CD14-positive monocyte (primary cell): ENCODE results near the gene COL2A1. TPM values are rescaled to one million over a fixed set of nuclear protein-coding genes. Genes with fewer than 3 reads are reported as not detected.

Experiments
- DNase-seq, 3 donors: peaks; one replicate each; pipeline ENCODE4 v3.0.0-alpha.2; 2011 to 2022
- H2AFZ ChIP-seq: 2 replicates; pipeline ENCODE4 v1.6.0; 2012; ENCODE audit warnings: mild to moderate bottlenecking, low read depth, low read length, inconsistent platforms; ENCODE audit not compliant: insufficient read depth, poor library complexity, severe bottlenecking
- H3K27ac ChIP-seq, 2 donors: 1 replicate in 1 of 2; 2 replicates in 1 of 2; pipeline ENCODE4 v1.5.1; 2012 to 2013; ENCODE audit warnings: low read length in 2 of 2, control low read depth in 1 of 2, inconsistent platforms in 1 of 2, low read depth in 1 of 2, mild to moderate bottlenecking in 1 of 2
- H3K27me3 ChIP-seq, 2 donors: one replicate each; pipeline versions ENCODE4 v1.6.0 to v1.6.1; 2011 to 2013; ENCODE audit warnings: low read length in 2 of 2; ENCODE audit not compliant: control insufficient read depth in 2 of 2, insufficient read depth in 2 of 2
- H3K36me3 ChIP-seq, 2 donors: replicated peaks in 1 of 2; 1 replicate in 1 of 2; 2 replicates in 1 of 2; pipeline versions ENCODE4 v1.5.1 to v1.6.1; 2012 to 2013; ENCODE audit warnings: low read length in 2 of 2, control low read depth in 1 of 2, inconsistent platforms in 1 of 2, mild to moderate bottlenecking in 1 of 2; ENCODE audit not compliant: insufficient read depth in 2 of 2, control insufficient read depth in 1 of 2
- H3K4me1 ChIP-seq, 2 donors: 1 replicate in 1 of 2; 2 replicates in 1 of 2; pipeline versions ENCODE4 v1.5.1 to v1.6.1; 2012 to 2013; ENCODE audit warnings: low read length in 2 of 2, control low read depth in 1 of 2, inconsistent platforms in 1 of 2, mild to moderate bottlenecking in 1 of 2, moderate library complexity in 1 of 2; ENCODE audit not compliant: insufficient read depth in 2 of 2, control insufficient read depth in 1 of 2
- H3K4me2 ChIP-seq: replicated peaks from 2 replicates; pipeline ENCODE3; 2012; ENCODE audit warnings: low read length, moderate library complexity, mild to moderate bottlenecking; ENCODE audit not compliant: poor library complexity, severe bottlenecking; ENCODE audit errors: extremely low read depth
- H3K4me3 ChIP-seq, 3 experiments: fragments of 200-600 bp in 1 of 3; sonication (generic) in 1 of 3; replicated peaks in 1 of 3; 1 replicate in 2 of 3; 2 replicates in 1 of 3; pipeline ENCODE4 v1.5.1; 2011 to 2013; ENCODE audit warnings: low read length in 3 of 3, mild to moderate bottlenecking in 3 of 3, control low read depth in 2 of 3, low read depth in 2 of 3, inconsistent platforms in 1 of 3, moderate library complexity in 1 of 3
- H3K79me2 ChIP-seq: 2 replicates; pipeline ENCODE4 v1.6.0; 2012; ENCODE audit warnings: mild to moderate bottlenecking, control low read depth, inconsistent platforms, low read length, moderate library complexity; ENCODE audit not compliant: insufficient read depth
- H3K9ac ChIP-seq: 2 replicates; pipeline ENCODE4 v1.6.0; 2017; ENCODE audit warnings: low read length, mild to moderate bottlenecking; ENCODE audit not compliant: insufficient read depth, poor library complexity, severe bottlenecking
- H3K9me3 ChIP-seq, 2 donors: replicated peaks in 1 of 2; 1 replicate in 1 of 2; 2 replicates in 1 of 2; pipeline versions ENCODE4 v1.5.1 to v1.6.1; 2012 to 2013; ENCODE audit warnings: low read length in 2 of 2, control low read depth in 1 of 2; ENCODE audit not compliant: control insufficient read depth in 1 of 2, insufficient read depth in 1 of 2
- H4K20me1 ChIP-seq: 2 replicates; pipeline ENCODE4 v1.6.0; 2012; ENCODE audit warnings: mild to moderate bottlenecking, low read length, control low read depth, moderate library complexity; ENCODE audit not compliant: insufficient read depth
- H3K27ac Mint-ChIP-seq, 7 donors: one replicate each; pipeline ENCODE4 v1.8.0; 2020; ENCODE audit warnings: mild to moderate bottlenecking in 7 of 7, mixed read lengths in 7 of 7, moderate library complexity in 6 of 7, inconsistent platforms in 2 of 7
- H3K27me3 Mint-ChIP-seq, 3 donors: one replicate each; pipeline ENCODE4 v1.8.0; 2021 to 2022; ENCODE audit warnings: low read depth in 3 of 3, mild to moderate bottlenecking in 3 of 3, mixed read lengths in 3 of 3, moderate library complexity in 3 of 3, inconsistent platforms in 1 of 3
- H3K36me3 Mint-ChIP-seq, 2 donors: one replicate each; pipeline ENCODE4 v1.8.0; 2020; ENCODE audit warnings: mixed read lengths in 2 of 2, inconsistent platforms in 1 of 2, mild to moderate bottlenecking in 1 of 2
- H3K4me1 Mint-ChIP-seq: one replicate; pipeline ENCODE4 v1.8.0; 2020; ENCODE audit warnings: mild to moderate bottlenecking, mixed read lengths
- H3K4me3 Mint-ChIP-seq, 2 donors: one replicate each; pipeline ENCODE4 v1.8.0; 2020; ENCODE audit warnings: mild to moderate bottlenecking in 2 of 2, mixed read lengths in 2 of 2, moderate library complexity in 1 of 2
- H3K9me3 Mint-ChIP-seq, 7 donors: one replicate each; pipeline ENCODE4 v1.8.0; 2020 to 2022; ENCODE audit warnings: mixed read lengths in 7 of 7, mild to moderate bottlenecking in 6 of 7, moderate library complexity in 6 of 7, inconsistent platforms in 2 of 7
- WGBS: methylation state at CpG from one replicate; pipeline ENCODE4 v1.1.5; 2013; ENCODE audit warnings: missing lambda C conversion rate; ENCODE audit not compliant: insufficient coverage; 5-methylcytosine and 5-hydroxymethylcytosine counted together
- intact Hi-C, 2 donors: fragments of 100-400 bp; cut with micrococcal nuclease; formaldehyde crosslinking; loops; one replicate each; pipeline versions ENCODE4 v1.15.0 to v1.15.1; 2023
- polyA plus RNA-seq, 3 donors: library from polyadenylated mRNA; depleted of rRNA in 1 of 3; unstranded in 2 of 3; stranded (reverse) in 1 of 3; fragments of 300-500 nt in 2 of 3; fragments of >200 nt in 1 of 3; fragmentation: Illumina TruSeq in 2 of 3; gene quantifications; 1 replicate in 2 of 3; 2 replicates in 1 of 3; pipeline ENCODE4 v1.2.3, GENCODE V29; 2012 to 2021
- TF ChIP-seq, protein P1 (sequence below): fragments of 200-600 bp; IDR thresholded peaks from one replicate; pipeline ENCODE4 v1.8.0; 2022; ENCODE audit warnings: antibody characterized with exemption, mild to moderate bottlenecking

Gene COL2A1
- polyA plus RNA-seq, 3 donors = not detected

DNA sequence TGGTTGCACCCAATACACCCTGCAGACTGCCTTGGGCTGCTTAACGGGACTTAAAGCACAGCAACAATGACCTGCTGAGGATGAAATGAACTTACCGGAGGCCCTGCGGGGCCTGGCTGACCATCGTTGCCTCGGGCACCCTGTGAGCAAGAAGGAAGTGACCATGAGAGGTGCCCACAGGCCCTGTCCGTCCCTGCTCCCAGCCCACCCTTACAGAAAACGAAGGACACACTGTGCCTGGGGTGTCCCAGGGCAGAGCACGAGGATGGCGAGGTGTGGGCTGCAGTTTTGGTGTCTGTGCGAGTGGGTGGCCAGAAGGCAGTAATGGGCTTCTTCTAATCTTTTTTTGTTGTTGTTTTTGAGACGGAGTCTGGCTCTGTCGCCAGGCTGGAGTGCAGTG is 14.6 kb downstream of the COL2A1 start:
- TF ChIP-seq, protein P1, sequence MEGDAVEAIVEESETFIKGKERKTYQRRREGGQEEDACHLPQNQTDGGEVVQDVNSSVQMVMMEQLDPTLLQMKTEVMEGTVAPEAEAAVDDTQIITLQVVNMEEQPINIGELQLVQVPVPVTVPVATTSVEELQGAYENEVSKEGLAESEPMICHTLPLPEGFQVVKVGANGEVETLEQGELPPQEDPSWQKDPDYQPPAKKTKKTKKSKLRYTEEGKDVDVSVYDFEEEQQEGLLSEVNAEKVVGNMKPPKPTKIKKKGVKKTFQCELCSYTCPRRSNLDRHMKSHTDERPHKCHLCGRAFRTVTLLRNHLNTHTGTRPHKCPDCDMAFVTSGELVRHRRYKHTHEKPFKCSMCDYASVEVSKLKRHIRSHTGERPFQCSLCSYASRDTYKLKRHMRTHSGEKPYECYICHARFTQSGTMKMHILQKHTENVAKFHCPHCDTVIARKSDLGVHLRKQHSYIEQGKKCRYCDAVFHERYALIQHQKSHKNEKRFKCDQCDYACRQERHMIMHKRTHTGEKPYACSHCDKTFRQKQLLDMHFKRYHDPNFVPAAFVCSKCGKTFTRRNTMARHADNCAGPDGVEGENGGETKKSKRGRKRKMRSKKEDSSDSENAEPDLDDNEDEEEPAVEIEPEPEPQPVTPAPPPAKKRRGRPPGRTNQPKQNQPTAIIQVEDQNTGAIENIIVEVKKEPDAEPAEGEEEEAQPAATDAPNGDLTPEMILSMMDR = no peak
- no peak for DNase-seq
- intact Hi-C loops = no loop called here
- H3K36me3 ChIP-seq = no peaks in the 10 kb centered on the region
- Mint-ChIP-seq H3K36me3 (no peaks in the 10 kb centered on the region), H3K9me3 (peaks cover 0 to 1% (median 0%) of the 10 kb centered on the region in 7 donors), H3K4me3 (no peak overlapping the region), H3K27me3 (peaks cover 23 to 58% (median 52%) of the 10 kb centered on the region in 3 donors), H3K4me1 (peaks cover 14% of the 10 kb centered on the region), H3K27ac (no peak overlapping the region)
- peaks cover 0 to 18% of the 10 kb centered on the region in 2 donors for H3K27me3 ChIP-seq
- no peaks in the 10 kb centered on the region for H3K9me3 ChIP-seq
- no peaks in the 10 kb centered on the region for H3K4me1 ChIP-seq
- H3K9ac ChIP-seq = no peak overlapping the region
- H3K4me2 ChIP-seq = no peak overlapping the region
- no peak overlapping the region for H3K4me3 ChIP-seq
- no peaks in the 10 kb centered on the region for H3K79me2 ChIP-seq
- no peak overlapping the region for H3K27ac ChIP-seq
- H4K20me1 ChIP-seq = no peaks in the 10 kb centered on the region
- WGBS = 99% methylated on average over 8 of the region's 12 CpGs
- no peak overlapping the region for H2AFZ ChIP-seq

DNA sequence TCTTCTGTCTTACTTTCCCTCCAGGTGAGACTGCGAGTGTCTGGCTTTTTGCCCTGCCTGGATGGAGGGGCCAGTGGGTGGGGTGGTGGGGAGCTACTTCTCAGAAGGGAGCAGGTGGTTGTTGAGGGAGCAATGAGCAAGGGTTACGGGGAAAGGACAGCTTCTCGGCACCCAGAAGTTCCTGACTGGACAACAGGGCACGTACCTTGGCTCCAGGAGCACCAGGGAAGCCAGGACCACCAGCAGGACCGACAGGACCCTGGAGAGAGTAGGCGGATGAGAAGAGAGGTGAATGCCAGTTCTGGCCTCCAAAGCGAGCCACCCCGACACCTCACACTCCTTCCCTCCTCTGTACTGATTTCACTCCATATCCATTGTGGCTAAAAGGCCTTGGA is 15.3 kb downstream of the COL2A1 start:
- H4K20me1 ChIP-seq = no peaks in the 10 kb centered on the region
- no peaks in the 10 kb centered on the region for H3K36me3 Mint-ChIP-seq
- no peak overlapping the region for H3K9ac ChIP-seq
- H3K27ac ChIP-seq = no peak overlapping the region
- DNase-seq = no peak
- no peaks in the 10 kb centered on the region for H3K4me1 ChIP-seq
- no peaks in the 10 kb centered on the region for H3K79me2 ChIP-seq
- TF ChIP-seq, protein P1 = no peak
- H3K27me3 ChIP-seq = peaks cover 0 to 12% of the 10 kb centered on the region in 2 donors
- 93% methylated on average over 3 of the region's 8 CpGs for WGBS
- no peaks in the 10 kb centered on the region for H3K36me3 ChIP-seq
- no peak overlapping the region for H3K4me2 ChIP-seq
- no peak overlapping the region for H3K4me3 Mint-ChIP-seq
- no peak overlapping the region for H3K27ac Mint-ChIP-seq
- no peak overlapping the region for H3K4me3 ChIP-seq
- H2AFZ ChIP-seq = no peak overlapping the region
- no peaks in the 10 kb centered on the region for H3K9me3 ChIP-seq
- intact Hi-C loops = no loop called here
- peaks cover 14% of the 10 kb centered on the region for H3K4me1 Mint-ChIP-seq
- H3K9me3 Mint-ChIP-seq = no peaks in the 10 kb centered on the region
- peaks cover 20 to 54% (median 48%) of the 10 kb centered on the region in 3 donors for H3K27me3 Mint-ChIP-seq
